GM21423 (cell line): ENCODE data around the gene LHFPL2.

Source experiments
- ATAC-seq: cut with Tn5 transposase; IDR thresholded peaks from one replicate; pipeline ENCODE4 v1.9.1; 2021; ENCODE audit warnings: mild to moderate bottlenecking, moderate library complexity; ENCODE audit not compliant: unreplicated experiment

Gene LHFPL2

GRCh38 chr5:78642701-78643100 lies 5.9 kb downstream of the LHFPL2 start:
- no peak for ATAC-seq

DNA sequence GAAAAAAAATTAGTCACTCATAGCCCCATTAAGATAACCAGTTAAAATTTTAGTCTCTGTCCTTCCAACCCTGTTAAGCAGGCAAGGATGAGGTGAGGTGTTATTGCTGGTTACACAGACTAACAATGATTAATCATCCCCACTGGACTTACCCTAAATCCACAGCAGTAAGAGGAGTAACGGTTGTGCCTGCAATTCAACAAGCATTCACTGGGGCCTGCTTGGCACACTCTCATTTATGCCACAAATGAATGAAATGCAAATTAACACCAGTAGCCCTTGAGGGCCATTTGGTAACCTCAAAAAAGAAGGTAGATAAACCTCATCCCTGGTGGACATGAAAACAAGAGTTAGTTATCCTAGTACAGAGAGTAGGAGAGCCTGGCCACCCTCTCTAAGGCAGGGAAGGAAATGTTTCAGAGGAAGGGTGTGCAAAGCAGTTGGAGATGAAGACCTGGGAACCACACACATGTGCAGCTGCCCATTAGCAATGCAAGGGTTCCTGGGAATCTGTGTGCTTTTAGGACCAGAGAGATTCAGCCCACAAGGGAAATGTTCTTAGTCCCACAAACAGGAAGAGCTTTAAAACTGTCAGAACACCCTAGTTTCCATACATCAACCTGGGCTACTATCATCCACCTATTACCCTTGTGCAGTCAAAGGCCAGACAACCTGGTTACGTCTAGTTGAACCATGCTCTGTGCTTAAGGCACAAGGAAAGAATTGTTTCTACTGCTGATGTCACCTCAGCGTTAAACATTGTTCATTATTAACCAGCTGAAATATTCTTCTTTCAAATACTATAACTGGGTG lies 7.7 kb downstream of the LHFPL2 start:
- peak; percentile 86 for ATAC-seq

- no peak for ATAC-seq
Observed at GRCh38 chr5:78639791-78640190, 8.8 kb downstream of the LHFPL2 start.

- no peak for ATAC-seq
Observed at GRCh38 chr5:78638973-78639669, 9.5 kb downstream of the LHFPL2 start.

DNA sequence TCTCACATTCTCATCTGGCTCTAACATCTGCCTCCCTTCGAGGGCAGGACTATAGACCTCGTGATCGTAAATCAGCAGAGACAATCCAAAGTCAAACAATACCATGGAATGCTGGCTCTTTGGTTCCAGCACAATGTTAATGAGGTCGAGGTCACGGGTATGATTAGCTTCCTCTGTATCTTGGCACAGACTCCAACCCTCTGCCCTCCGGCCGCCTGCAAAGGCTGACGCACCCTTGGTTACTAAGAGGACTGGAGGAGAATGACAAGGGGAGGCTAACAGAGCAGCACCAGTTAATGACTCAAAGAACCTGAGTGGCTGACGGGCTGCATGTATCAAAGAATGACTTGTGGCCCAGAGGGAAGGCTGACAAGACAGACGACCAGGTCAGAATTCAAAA lies 10.1 kb downstream of the LHFPL2 start:
- no peak for ATAC-seq

DNA sequence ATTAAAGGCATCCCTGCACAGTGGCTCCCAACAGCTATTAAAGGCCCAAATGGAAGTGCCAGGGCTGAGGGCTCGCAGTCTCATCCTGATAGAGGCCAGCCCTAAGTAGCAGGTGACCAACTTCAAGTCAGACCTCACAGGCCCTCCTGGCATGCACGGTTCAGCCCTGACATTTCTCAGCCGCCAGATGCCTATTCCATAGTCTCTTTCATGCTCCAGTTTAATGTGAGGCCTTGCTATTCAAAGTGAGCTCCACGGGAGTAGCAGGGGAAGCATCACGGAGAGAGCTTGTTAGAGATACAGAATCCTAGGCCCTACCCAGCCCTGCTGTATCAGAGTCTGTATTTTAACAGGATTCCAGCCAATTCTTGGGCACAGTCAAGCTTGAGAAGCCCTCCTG lies 11.1 kb downstream of the LHFPL2 start:
- ATAC-seq: no peak

DNA sequence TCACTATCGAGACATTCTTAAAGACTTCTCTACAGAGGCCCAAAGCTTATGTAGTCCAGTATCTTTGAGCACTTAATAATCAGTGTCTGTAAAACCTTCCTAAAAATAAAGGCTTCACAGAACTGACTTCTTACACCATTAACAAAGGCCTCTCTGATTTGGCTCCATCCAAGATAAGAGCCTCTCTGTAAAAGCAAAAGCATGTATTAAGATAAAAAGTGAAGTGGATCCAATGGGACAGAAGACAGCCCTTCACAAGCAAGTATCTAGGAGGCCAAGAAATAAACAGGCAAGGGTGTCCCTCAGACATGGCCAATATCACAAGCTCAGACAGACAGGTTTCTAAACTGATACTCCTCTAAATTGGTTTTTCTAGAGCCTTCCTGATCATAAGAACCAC lies 11.9 kb downstream of the LHFPL2 start:
- ATAC-seq: no peak

DNA sequence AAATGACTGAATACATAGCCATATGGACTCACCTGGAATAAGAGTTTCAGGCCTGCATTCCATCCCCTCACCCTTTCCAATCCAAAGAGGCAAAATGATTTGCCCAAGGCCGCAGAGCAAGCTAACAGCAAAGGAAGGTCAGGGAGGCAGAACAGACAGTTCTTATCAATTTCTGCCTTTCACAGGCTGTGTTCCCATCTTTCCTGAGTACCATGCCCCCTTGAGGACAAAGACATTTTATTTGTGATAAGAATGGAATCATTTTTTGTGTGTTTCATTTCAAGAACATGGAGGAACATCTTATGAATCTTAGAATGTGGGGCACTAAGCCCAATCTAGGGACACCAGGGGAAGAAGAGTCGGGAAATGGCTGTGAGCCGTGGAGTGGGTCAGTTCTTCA lies 13.9 kb downstream of the LHFPL2 start:
- ATAC-seq: no peak

DNA sequence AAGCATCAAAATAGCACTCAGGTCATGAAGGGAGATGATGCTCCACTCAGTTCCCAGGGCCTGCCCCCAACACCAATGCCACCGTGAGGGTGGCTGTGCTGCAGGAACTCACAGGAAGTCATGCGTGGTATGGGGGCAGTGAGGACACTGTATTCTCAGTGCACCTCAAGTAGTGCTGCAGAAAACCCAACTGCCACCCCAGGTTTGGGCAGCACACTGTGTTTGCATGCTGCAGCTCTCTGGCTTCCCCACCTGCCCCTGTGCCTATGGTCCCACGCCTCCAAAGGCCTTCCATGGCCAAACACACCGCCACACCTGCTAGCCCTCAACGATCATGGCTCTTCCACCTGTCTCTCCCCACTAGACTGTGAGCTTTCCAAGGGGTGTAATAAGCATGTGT lies 14.3 kb downstream of the LHFPL2 start:
- ATAC-seq: no peak

- ATAC-seq: no peak
Observed at GRCh38 chr5:78633700-78634099, 14.9 kb downstream of the LHFPL2 start.

DNA sequence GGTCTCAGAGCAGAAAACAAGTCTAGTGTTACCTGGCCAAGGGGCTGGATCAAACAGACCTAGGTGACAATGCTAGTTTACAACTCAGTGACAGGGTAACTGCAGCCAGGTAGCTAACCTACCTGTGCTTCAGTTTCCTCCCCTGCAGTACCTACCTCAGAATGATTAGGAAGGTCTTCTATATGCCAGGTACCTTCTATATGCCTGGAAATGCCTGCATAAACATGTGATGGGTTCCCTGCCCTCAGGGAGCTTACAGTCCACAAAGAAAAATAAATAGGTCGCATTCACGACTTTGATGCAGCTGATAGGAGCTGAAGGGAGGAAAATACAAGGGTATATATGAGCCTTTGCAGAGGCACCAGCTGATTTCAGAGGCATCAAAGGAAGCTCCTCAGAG lies 16.1 kb downstream of the LHFPL2 start:
- ATAC-seq: no peak

GRCh38 chr5:78631931-78632330 lies 16.6 kb downstream of the LHFPL2 start:
- no peak for ATAC-seq

DNA sequence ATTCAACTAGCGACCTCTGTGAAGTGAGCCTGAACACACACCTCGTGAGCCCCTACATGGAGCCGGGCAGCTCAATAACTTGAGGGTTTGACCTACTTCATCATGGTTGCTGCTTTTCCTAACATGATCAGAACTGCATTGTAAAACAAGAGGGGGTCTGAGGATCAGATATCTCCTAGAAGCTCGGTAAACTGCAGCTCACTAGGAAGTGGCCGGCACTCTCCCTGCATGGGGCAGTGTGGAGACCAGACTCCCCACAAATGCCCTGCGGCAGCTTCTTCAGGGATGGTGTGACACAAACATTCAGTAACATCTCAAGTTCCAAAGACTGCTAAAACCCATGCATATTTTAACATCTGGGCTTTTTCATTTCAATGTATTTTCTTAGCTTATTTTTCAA lies 18.5 kb downstream of the LHFPL2 start:
- ATAC-seq: no peak

GRCh38 chr5:78629624-78630023 lies 18.9 kb downstream of the LHFPL2 start:
- ATAC-seq: no peak

DNA sequence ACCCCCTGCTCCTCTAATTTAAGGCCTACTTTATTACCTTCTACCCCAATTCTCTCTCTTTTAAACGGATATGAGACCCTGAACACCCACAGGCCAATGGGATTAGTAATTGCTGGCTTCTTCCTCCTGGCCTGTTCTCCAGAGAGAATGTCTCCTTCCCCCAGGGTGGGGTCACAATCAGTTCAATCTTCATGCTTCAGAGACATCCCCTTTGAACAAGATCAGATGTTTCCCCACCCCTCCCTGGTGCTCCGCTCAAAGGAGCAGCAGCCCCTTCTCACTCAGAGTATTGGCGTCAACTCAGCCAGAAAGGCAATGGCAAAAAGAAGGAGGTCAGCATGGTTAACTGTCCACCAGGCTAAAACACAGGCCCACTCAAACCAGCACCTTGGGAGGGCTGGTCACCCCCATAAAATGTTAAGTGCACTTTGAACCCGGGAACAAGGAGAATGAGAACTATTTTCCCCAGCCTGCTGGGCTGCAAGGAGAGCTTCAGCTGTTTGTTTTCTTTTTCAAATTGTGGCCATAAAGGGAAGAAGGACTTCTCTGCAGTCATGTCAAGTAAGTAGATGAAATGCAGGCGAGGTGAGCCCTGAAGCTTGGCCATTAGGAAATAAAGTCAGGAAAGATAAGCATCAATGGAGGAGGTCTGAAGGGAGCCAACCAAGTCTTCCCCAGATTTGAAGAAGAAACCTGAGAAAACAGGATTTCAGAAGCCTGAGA lies 20.1 kb downstream of the LHFPL2 start:
- ATAC-seq: no peak

- no peak for ATAC-seq
Observed at GRCh38 chr5:78627766-78628165, 20.8 kb downstream of the LHFPL2 start.

- no peak for ATAC-seq
Observed at GRCh38 chr5:78627175-78627574, 21.4 kb downstream of the LHFPL2 start.

DNA sequence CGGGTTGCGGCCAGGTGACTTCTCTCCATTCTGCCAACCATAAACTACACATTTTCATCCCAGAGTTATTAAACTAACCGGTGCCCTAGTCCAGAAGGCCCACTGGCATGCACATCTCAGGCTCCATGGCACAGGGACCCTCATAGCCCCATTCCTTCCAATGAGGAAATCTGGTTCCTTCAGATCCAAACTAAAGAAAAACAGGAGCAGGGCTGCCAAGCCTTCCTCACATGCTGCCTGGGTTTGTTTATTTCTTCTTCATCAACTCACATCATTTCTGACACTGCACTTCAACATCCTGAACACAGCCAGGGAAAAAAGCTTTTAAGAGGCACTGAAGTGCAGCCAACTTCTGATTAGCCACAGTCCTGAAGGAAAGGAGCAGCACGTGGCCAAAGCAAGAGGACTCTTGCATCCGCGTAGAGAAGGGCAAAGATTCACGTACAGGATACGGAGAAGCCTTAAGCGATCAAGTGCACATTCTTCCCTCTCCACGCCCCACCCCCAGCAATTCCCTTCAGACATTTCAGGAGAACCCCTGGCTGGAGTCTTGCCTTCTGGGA lies 22.5 kb downstream of the LHFPL2 start:
- no peak for ATAC-seq

- ATAC-seq: no peak
Observed at GRCh38 chr5:78624992-78625391, 23.6 kb downstream of the LHFPL2 start.

DNA sequence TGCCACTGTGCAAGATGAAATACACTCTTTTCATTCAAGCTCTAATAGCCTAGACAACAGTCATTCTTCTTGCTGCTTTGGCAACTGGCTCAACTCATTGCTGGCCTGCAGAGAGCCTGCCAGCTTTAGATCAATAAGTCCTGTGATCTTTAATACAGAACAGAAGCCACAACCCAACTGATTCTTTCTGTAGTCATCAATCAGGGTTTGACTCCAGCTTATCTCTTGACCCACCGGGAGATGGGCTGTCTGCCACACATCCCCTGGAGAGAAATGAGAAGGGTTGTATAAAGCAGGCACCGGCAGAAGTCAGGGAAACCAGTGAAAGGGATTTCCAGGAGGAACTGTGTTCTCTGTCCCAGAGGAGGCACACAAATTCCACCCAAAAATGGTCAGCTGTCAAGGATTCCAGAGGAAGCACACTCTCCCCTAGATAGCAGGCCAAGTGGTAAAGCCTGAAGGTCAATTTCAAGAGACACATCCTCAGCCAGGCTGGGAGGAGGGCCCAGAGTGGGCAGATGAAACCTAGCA lies 24.5 kb downstream of the LHFPL2 start:
- no peak for ATAC-seq

GRCh38 chr5:78622302-78622971 lies 26.1 kb downstream of the LHFPL2 start:
- no peak for ATAC-seq
